ENCODE data around the gene MSRB3. TPM values are rescaled to one million over a fixed set of nuclear protein-coding genes. Genes with fewer than 3 reads are reported as not detected.

MSRB3 gene
- total RNA-seq, 1 experiment from 2014 or later = 1.4 TPM

GRCh38 chr12:65501093-65501621, 222.7 kb downstream of the MSRB3 start:
- BruUV-seq (replicated peaks) = no TSS peak

GRCh38 chr12:65501935-65502334, 223.5 kb downstream of the MSRB3 start:
- intact Hi-C loops (cut with micrococcal nuclease; ENCODE audit: unreplicated experiment) = no loop called here
- DNase-seq = no peak
- CTCF ChIA-PET = no interaction called here
- no TSS peak for BruUV-seq (replicated peaks)
- no peak overlapping the region for H3K27ac Mint-ChIP-seq (ENCODE audit: unreplicated experiment)
- no peak overlapping the region for H3K4me3 Mint-ChIP-seq (ENCODE audit: low read depth, unreplicated experiment)
- H3K9me3 Mint-ChIP-seq (ENCODE audit: low read depth, unreplicated experiment) = no peaks in the 10 kb centered on the region
- peaks cover 20% of the 10 kb centered on the region for H3K4me1 Mint-ChIP-seq (ENCODE audit: low read depth, unreplicated experiment)
- H3K27me3 Mint-ChIP-seq (ENCODE audit: unreplicated experiment) = no peaks in the 10 kb centered on the region
- no peak for TF ChIP-seq CTCF (IDR thresholded peaks at IDR 0.05; ENCODE audit: unreplicated experiment)
- no peaks in the 10 kb centered on the region for H3K36me3 Mint-ChIP-seq (ENCODE audit: insufficient read depth, unreplicated experiment)

More at GRCh38 chr12:65501093-65501621, 222.7 kb downstream of the MSRB3 start:
- H3K27ac Mint-ChIP-seq (ENCODE audit: unreplicated experiment) = no peak overlapping the region
- no peaks in the 10 kb centered on the region for H3K36me3 Mint-ChIP-seq (ENCODE audit: insufficient read depth, unreplicated experiment)
- CTCF ChIA-PET = no interaction called here
- H3K4me1 Mint-ChIP-seq (ENCODE audit: low read depth, unreplicated experiment) = peaks cover 20% of the 10 kb centered on the region
- H3K27me3 Mint-ChIP-seq (ENCODE audit: unreplicated experiment) = no peaks in the 10 kb centered on the region
- DNase-seq = no peak
- no peaks in the 10 kb centered on the region for H3K9me3 Mint-ChIP-seq (ENCODE audit: low read depth, unreplicated experiment)
- intact Hi-C loops (cut with micrococcal nuclease; ENCODE audit: unreplicated experiment) = no loop called here
- no peak for TF ChIP-seq CTCF (IDR thresholded peaks at IDR 0.05; ENCODE audit: unreplicated experiment)
- H3K4me3 Mint-ChIP-seq (ENCODE audit: low read depth, unreplicated experiment) = no peak overlapping the region

- no peak overlapping the region for H3K27ac Mint-ChIP-seq (ENCODE audit: unreplicated experiment)
- H3K4me1 Mint-ChIP-seq (ENCODE audit: low read depth, unreplicated experiment) = peaks cover 20% of the 10 kb centered on the region
- intact Hi-C loops (cut with micrococcal nuclease; ENCODE audit: unreplicated experiment) = no loop called here
- H3K36me3 Mint-ChIP-seq (ENCODE audit: insufficient read depth, unreplicated experiment) = no peaks in the 10 kb centered on the region
- H3K4me3 Mint-ChIP-seq (ENCODE audit: low read depth, unreplicated experiment) = no peak overlapping the region
- TF ChIP-seq CTCF (IDR thresholded peaks at IDR 0.05; ENCODE audit: unreplicated experiment) = no peak
- H3K9me3 Mint-ChIP-seq (ENCODE audit: low read depth, unreplicated experiment) = no peaks in the 10 kb centered on the region
- DNase-seq = no peak
- no peaks in the 10 kb centered on the region for H3K27me3 Mint-ChIP-seq (ENCODE audit: unreplicated experiment)
- BruUV-seq (replicated peaks) = no TSS peak
- CTCF ChIA-PET = no interaction called here
Measured at GRCh38 chr12:65504417-65504816, 225.9 kb downstream of the MSRB3 start.

GRCh38 chr12:65505386-65506121, 227.1 kb downstream of the MSRB3 start:
- no peak overlapping the region for H3K27ac Mint-ChIP-seq (ENCODE audit: unreplicated experiment)
- H3K4me3 Mint-ChIP-seq (ENCODE audit: low read depth, unreplicated experiment) = no peak overlapping the region
- TF ChIP-seq CTCF (IDR thresholded peaks at IDR 0.05; ENCODE audit: unreplicated experiment) = no peak
- peaks cover 4% of the 10 kb centered on the region for H3K36me3 Mint-ChIP-seq (ENCODE audit: insufficient read depth, unreplicated experiment)
- CTCF ChIA-PET = no interaction called here
- intact Hi-C loops (cut with micrococcal nuclease; ENCODE audit: unreplicated experiment) = no loop called here
- no TSS peak for BruUV-seq (replicated peaks)
- H3K27me3 Mint-ChIP-seq (ENCODE audit: unreplicated experiment) = no peaks in the 10 kb centered on the region
- H3K4me1 Mint-ChIP-seq (ENCODE audit: low read depth, unreplicated experiment) = peaks cover 19% of the 10 kb centered on the region
- no peak for DNase-seq
- H3K9me3 Mint-ChIP-seq (ENCODE audit: low read depth, unreplicated experiment) = no peaks in the 10 kb centered on the region
